Mesendoderm (in vitro differentiated cells): ENCODE data around the gene SRPX.

ENCODE experiments used
- DNase-seq: peaks from one replicate; pipeline ENCODE4 v3.0.0; 2013
- H2AK5ac ChIP-seq: 2 replicates; pipeline ENCODE4 v1.6.1; 2013; ENCODE audit warnings: low read length, inconsistent platforms
- H2BK120ac ChIP-seq: 2 replicates; pipeline ENCODE4 v1.6.1; 2013; ENCODE audit warnings: low read depth, mild to moderate bottlenecking, low read length, moderate library complexity, mixed read lengths
- H2BK15ac ChIP-seq: replicated peaks from 2 replicates; pipeline ENCODE4 v1.6.1; 2013; ENCODE audit warnings: low read depth, mild to moderate bottlenecking, moderate library complexity
- H2BK5ac ChIP-seq: 2 replicates; pipeline ENCODE4 v1.6.1; 2013; ENCODE audit warnings: low read length, inconsistent platforms
- H3K18ac ChIP-seq: 2 replicates; pipeline ENCODE4 v1.6.1; 2013; ENCODE audit warnings: mild to moderate bottlenecking, low read length, mixed read lengths
- H3K23ac ChIP-seq: one replicate; pipeline ENCODE4 v1.6.1; 2013; ENCODE audit warnings: low read length
- H3K27ac ChIP-seq: 2 replicates; pipeline ENCODE4 v1.5.1; 2013; ENCODE audit warnings: low read depth, mild to moderate bottlenecking, inconsistent platforms, low read length, moderate library complexity
- H3K27me3 ChIP-seq: 2 replicates; pipeline ENCODE4 v1.6.1; 2013; ENCODE audit warnings: low read length, control low read depth, mild to moderate bottlenecking, inconsistent platforms; ENCODE audit not compliant: insufficient read depth, poor library complexity
- H3K36me3 ChIP-seq: 2 replicates; pipeline ENCODE4 v1.6.1; 2013; ENCODE audit warnings: low read length, inconsistent platforms; ENCODE audit not compliant: control insufficient read depth, insufficient read depth
- H3K4ac ChIP-seq: one replicate; pipeline ENCODE4 v1.6.1; 2013; ENCODE audit warnings: low read depth, mild to moderate bottlenecking, low read length, moderate library complexity
- H3K4me1 ChIP-seq: 2 replicates; pipeline ENCODE4 v1.6.1; 2013; ENCODE audit warnings: low read depth, low read length, inconsistent platforms; ENCODE audit not compliant: control insufficient read depth
- H3K4me2 ChIP-seq: 2 replicates; pipeline ENCODE4 v1.6.1; 2013; ENCODE audit warnings: low read length
- H3K4me3 ChIP-seq: 2 replicates; pipeline ENCODE4 v1.5.1; 2013; ENCODE audit warnings: mild to moderate bottlenecking, low read length
- H3K56ac ChIP-seq: one replicate; pipeline ENCODE4 v1.6.1; 2013; ENCODE audit warnings: low read length
- H3K79me1 ChIP-seq: 2 replicates; pipeline ENCODE4 v1.6.1; 2013; ENCODE audit warnings: low read length, inconsistent platforms
- H3K79me2 ChIP-seq: 2 replicates; pipeline ENCODE4 v1.6.1; 2013; ENCODE audit warnings: mild to moderate bottlenecking, low read length; ENCODE audit not compliant: control insufficient read depth, insufficient read depth
- H3K9ac ChIP-seq: 2 replicates; pipeline ENCODE4 v1.6.1; 2013; ENCODE audit warnings: low read length, inconsistent platforms
- H4K5ac ChIP-seq: one replicate; pipeline ENCODE4 v1.6.1; 2013; ENCODE audit warnings: low read length
- H4K8ac ChIP-seq: one replicate; pipeline ENCODE4 v1.6.1; 2013; ENCODE audit warnings: low read depth, mild to moderate bottlenecking, control low read depth, low read length, moderate library complexity
- WGBS: extraction: QIAGEN DNeasy Blood & Tissue Kit; methylation state at CpG from one replicate; pipeline ENCODE4 v1.1.7; 2013; ENCODE audit warnings: low lambda C conversion rate, missing lambda C conversion rate; ENCODE audit not compliant: insufficient coverage; ENCODE audit errors: extremely low coverage; 5-methylcytosine and 5-hydroxymethylcytosine counted together

SRPX gene

DNA sequence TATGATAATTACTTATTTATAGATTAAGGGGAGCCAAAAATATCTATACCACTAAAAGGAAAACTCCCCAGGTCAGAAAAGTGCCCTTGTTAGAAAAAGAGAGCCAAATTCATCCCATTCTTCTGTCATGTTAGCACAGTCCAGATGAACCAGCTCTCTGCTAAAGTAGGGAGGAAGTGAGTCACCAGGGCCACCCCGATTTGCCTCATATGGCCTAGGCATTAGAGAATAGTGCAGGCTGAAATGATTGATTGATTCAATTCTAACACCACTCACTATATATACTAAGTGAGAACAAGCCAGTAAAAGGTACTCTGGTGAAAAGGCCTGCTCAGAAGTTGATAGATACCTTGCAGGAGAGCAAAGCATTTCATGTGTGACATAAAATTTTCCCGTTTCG, 94.5 kb downstream of the SRPX start:
- Histone ChIP-seq H3K27ac (no peak overlapping the region), H2BK120ac (no peak overlapping the region), H3K56ac (no peak overlapping the region), H2BK5ac (no peak overlapping the region), H4K8ac (no peak overlapping the region), H3K9ac (no peak overlapping the region), H2AK5ac (no peak overlapping the region), H2BK15ac (no peak overlapping the region), H4K5ac (no peak overlapping the region), H3K4ac (no peak overlapping the region), H3K4me1 (no peaks in the 10 kb centered on the region), H3K23ac (no peak overlapping the region), H3K79me2 (no peaks in the 10 kb centered on the region), H3K18ac (no peak overlapping the region), H3K79me1 (no peaks in the 10 kb centered on the region), H3K36me3 (no peaks in the 10 kb centered on the region), H3K4me2 (no peak overlapping the region), H3K4me3 (no peak overlapping the region), H3K27me3 (no peaks in the 10 kb centered on the region)
- no CpG with 5 or more reads among the region's 3 CpGs for WGBS
- DNase-seq, result no peak

DNA sequence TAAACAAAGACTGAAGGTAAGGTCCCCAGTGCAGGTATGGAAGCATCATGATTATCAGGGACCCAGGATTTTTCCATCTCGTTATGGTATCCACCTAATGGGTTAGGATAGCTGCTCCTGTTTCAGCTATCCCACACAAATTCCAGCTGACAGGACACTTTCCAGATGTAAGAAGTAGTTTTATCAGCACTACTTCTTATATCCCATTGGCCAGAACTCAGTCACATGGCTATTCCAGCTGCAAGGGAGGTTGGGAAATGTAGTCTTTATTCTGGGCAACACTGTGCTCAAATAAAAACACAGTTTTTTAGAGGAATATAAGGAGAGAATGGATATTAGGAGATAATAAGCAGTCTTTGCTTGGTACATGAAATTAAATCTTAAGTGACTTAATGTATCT, 96.7 kb downstream of the SRPX start:
- H3K27me3 ChIP-seq, result no peaks in the 10 kb centered on the region
- H2BK120ac ChIP-seq, result no peak overlapping the region
- H3K23ac ChIP-seq, result no peak overlapping the region
- no peak overlapping the region for H3K4me2 ChIP-seq
- no peak overlapping the region for H3K18ac ChIP-seq
- H3K36me3 ChIP-seq, result no peaks in the 10 kb centered on the region
- H3K4me3 ChIP-seq, result no peak overlapping the region
- H4K5ac ChIP-seq, result no peak overlapping the region
- no peak overlapping the region for H2BK15ac ChIP-seq
- no peaks in the 10 kb centered on the region for H3K79me1 ChIP-seq
- no CpG with 5 or more reads among the region's 1 CpG for WGBS
- H3K9ac ChIP-seq, result no peak overlapping the region
- H3K79me2 ChIP-seq, result no peaks in the 10 kb centered on the region
- H4K8ac ChIP-seq, result no peak overlapping the region
- DNase-seq, result no peak
- no peak overlapping the region for H2AK5ac ChIP-seq
- no peaks in the 10 kb centered on the region for H3K4me1 ChIP-seq
- H3K27ac ChIP-seq, result no peak overlapping the region
- H3K4ac ChIP-seq, result no peak overlapping the region
- H3K56ac ChIP-seq, result no peak overlapping the region
- H2BK5ac ChIP-seq, result no peak overlapping the region

DNA sequence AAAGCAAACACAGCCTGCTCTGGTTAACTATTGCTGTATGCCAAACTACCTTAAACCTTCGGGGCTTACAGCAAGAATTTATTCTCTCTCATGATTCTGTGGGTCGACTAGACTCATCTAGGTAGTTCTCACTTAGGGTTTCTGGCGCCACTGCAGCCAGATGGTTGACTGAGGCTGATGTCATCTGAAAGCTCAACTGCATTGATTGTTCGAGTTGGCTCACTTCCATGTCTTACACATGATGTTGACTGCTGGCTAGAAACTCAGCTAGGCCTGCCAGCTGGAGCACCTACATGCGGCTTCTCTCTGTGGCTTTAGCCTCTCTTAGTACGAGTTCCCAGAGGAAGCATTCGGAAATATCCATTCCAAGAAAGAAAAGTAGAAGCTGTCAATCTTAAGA, 103.2 kb downstream of the SRPX start:
- DNase-seq, result no peak
- Histone ChIP-seq H2BK120ac (no peak overlapping the region), H4K5ac (no peak overlapping the region), H3K23ac (no peak overlapping the region), H3K4ac (no peak overlapping the region), H3K9ac (no peak overlapping the region), H3K27ac (no peak overlapping the region), H3K79me1 (no peaks in the 10 kb centered on the region), H3K4me2 (no peak overlapping the region), H2BK5ac (no peak overlapping the region), H3K4me1 (no peaks in the 10 kb centered on the region), H2BK15ac (no peak overlapping the region), H4K8ac (no peak overlapping the region), H3K18ac (no peak overlapping the region), H3K27me3 (no peaks in the 10 kb centered on the region), H2AK5ac (no peak overlapping the region), H3K4me3 (no peak overlapping the region), H3K56ac (no peak overlapping the region), H3K79me2 (no peaks in the 10 kb centered on the region), H3K36me3 (no peaks in the 10 kb centered on the region)
- WGBS, result no CpG with 5 or more reads among the region's 7 CpGs

DNA sequence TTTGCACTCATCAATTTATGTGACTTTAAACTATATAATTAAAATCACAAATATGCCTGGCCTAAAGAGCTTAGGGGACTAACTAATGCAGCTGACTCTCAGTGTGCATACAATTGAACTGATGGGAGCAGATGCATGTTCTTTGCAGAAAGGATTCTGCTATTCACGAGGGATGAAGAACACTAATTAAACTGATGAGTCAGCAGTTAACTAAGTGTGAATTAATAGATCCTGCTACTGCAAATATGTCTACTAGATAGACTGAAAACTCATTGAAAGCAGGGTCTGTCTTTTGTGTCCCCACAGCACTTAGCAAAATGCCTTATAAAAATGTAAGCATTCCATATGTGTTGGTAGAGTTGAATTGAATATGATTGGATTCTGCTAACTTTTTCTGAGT, 104.0 kb downstream of the SRPX start:
- H4K5ac ChIP-seq, result no peak overlapping the region
- H3K79me1 ChIP-seq, result no peaks in the 10 kb centered on the region
- WGBS, result no CpG with 5 or more reads among the region's 1 CpG

DNA sequence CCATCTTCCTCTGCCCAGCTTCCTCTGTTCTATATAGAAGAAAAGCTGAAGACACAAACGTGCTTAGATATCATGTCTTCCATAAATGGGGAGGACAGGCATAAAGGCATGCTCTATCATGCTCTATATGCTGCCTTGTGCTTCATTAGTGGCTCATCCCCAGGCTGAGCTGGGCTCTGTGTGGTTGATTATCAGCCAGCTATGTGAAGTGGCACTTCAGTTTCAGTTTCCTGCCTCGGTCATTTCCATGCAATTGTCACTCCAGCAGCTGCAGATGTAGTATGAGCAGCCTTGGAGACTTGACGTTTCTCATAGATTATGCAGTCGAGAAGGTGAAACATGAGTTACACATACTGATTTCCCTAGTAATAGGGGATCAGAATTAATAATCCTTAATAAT, 108.1 kb downstream of the SRPX start:
- no peak for DNase-seq
- Histone ChIP-seq H3K18ac (no peak overlapping the region), H2BK120ac (no peak overlapping the region), H3K23ac (no peak overlapping the region), H4K5ac (no peak overlapping the region), H3K27ac (no peak overlapping the region), H3K27me3 (no peaks in the 10 kb centered on the region), H3K79me1 (no peaks in the 10 kb centered on the region), H3K4me1 (no peaks in the 10 kb centered on the region), H3K9ac (no peak overlapping the region), H3K4me3 (no peak overlapping the region), H3K4ac (no peak overlapping the region), H2BK15ac (no peak overlapping the region), H3K4me2 (no peak overlapping the region), H2AK5ac (no peak overlapping the region), H3K36me3 (no peaks in the 10 kb centered on the region), H2BK5ac (no peak overlapping the region), H4K8ac (no peak overlapping the region), H3K79me2 (no peaks in the 10 kb centered on the region), H3K56ac (no peak overlapping the region)
- no CpG with 5 or more reads among the region's 4 CpGs for WGBS

More for the DNA sequence above, 104.0 kb downstream of the SRPX start:
- H3K56ac ChIP-seq, result no peak overlapping the region
- H3K36me3 ChIP-seq, result no peaks in the 10 kb centered on the region
- no peaks in the 10 kb centered on the region for H3K79me2 ChIP-seq
- no peak overlapping the region for H2BK120ac ChIP-seq
- DNase-seq, result no peak
- no peak overlapping the region for H2AK5ac ChIP-seq
- H3K4me1 ChIP-seq, result no peaks in the 10 kb centered on the region
- H4K8ac ChIP-seq, result no peak overlapping the region
- no peak overlapping the region for H3K9ac ChIP-seq
- no peak overlapping the region for H2BK15ac ChIP-seq
- H3K4me3 ChIP-seq, result no peak overlapping the region
- no peak overlapping the region for H3K23ac ChIP-seq
- no peak overlapping the region for H3K18ac ChIP-seq
- H2BK5ac ChIP-seq, result no peak overlapping the region
- H3K27me3 ChIP-seq, result no peaks in the 10 kb centered on the region
- no peak overlapping the region for H3K27ac ChIP-seq
- H3K4me2 ChIP-seq, result no peak overlapping the region
- H3K4ac ChIP-seq, result no peak overlapping the region

DNA sequence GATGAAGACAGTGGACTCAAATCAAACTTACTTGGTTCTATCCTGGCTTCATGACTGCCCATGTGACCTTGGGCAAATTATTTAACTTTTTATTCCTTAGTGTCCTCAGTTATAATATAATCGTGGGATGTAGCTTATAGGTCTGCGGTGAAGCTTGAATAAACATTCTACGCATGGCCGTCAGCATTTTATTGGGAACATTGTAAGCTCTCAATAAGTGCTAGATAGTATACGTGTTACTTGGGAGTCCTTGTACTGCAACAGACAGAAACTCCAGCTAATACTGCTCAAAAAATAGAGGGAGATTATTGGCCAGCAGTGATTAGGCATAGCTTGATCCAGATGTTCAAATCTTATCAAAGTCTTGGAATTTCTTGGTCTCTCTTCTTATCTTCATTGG, 109.5 kb downstream of the SRPX start:
- Histone ChIP-seq H3K36me3 (no peaks in the 10 kb centered on the region), H3K4ac (no peak overlapping the region), H3K79me2 (no peaks in the 10 kb centered on the region), H2BK15ac (no peak overlapping the region), H3K56ac (no peak overlapping the region), H3K18ac (no peak overlapping the region), H3K4me1 (no peaks in the 10 kb centered on the region), H3K27me3 (no peaks in the 10 kb centered on the region), H3K9ac (no peak overlapping the region), H2AK5ac (no peak overlapping the region), H3K23ac (no peak overlapping the region), H3K4me2 (no peak overlapping the region), H3K27ac (no peak overlapping the region), H2BK120ac (no peak overlapping the region), H2BK5ac (no peak overlapping the region), H3K79me1 (no peaks in the 10 kb centered on the region), H4K8ac (no peak overlapping the region), H3K4me3 (no peak overlapping the region), H4K5ac (no peak overlapping the region)
- no peak for DNase-seq
- WGBS, result no CpG with 5 or more reads among the region's 5 CpGs
